GM21717 (cell line): ENCODE measurements around the gene ZCCHC14.
"Not testable (repeated sequence)": the region's sequence is repeated elsewhere in the genome, so short reads cannot be mapped to it uniquely, and the experiment has no call there.

Source experiments
- ATAC-seq: cut with Tn5 transposase; IDR thresholded peaks from one replicate; pipeline ENCODE4 v1.9.1; 2021; ENCODE audit warnings: mild to moderate bottlenecking, moderate library complexity; ENCODE audit not compliant: unreplicated experiment

The ZCCHC14 gene

DNA sequence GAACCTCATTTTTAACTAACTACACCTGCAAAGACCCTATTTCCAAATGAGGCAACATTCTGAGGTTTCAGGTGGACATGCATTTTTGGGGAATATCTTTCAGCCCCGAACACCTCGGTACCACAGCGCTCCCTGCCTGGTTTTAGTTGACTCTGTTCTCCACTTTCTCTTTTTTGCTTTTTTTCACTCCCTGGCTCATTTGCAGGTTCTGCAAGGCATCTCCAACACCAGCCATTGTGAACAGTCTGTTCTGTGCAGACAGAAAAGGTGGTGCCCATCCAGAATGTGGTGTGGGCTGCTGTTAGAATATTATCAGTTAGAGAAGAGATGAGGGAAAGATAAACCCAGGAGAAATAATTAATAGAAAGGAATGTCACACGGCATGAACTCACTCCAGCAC, 32.5 kb upstream of the ZCCHC14 start:
- no peak for ATAC-seq

DNA sequence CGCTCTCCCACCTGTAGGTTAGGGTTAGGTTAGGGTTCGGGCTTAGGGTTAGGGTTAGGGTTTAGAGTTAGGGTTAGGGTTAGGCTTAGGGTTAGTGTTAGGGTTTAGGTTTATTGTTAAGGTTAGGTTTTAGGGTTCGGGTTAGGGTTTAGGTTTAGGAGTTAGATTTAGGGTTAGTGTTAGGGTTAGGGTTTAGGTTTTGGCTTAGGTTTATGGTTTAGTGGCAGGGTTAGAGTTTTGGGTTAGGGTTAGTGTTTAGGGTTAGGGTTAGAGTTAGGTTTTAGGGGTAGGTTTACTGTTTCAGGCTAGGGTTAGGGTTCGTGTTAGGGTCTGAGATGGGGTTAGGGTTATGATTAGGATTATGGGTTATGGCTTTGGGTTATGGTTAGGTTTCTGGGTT, 31.6 kb upstream of the ZCCHC14 start:
- ATAC-seq, result no peak

GRCh38 chr16:87523605-87524004, 30.8 kb upstream of the ZCCHC14 start:
- not testable (repeated sequence) for ATAC-seq

GRCh38 chr16:87521764-87522163, 28.9 kb upstream of the ZCCHC14 start:
- ATAC-seq, result not testable (repeated sequence)

- not testable (repeated sequence) for ATAC-seq
Measured at GRCh38 chr16:87519170-87519569, 26.3 kb upstream of the ZCCHC14 start.

GRCh38 chr16:87518430-87519051, 25.7 kb upstream of the ZCCHC14 start:
- not testable (repeated sequence) for ATAC-seq

- ATAC-seq, result not testable (repeated sequence)
Measured at GRCh38 chr16:87517610-87518429, 25.0 kb upstream of the ZCCHC14 start.

DNA sequence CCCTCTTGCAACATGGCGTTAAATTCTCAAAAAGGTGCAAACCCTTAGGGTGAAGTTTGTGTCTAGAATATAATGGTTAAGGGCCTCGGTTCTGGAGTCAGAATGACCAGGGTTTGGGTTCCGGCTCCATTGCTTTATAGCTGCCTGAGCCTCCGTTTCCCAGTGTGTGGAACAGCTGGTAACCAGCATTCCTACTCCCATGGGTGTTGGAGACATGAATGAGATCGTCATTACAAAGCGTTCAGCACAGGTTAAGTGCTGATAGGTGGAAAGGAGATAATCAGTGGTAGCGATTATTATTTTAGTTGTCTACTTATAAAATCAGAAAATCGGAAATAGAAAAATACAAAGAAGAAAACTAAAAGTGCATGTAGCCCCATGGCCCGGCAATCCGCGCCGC, 23.5 kb upstream of the ZCCHC14 start:
- ATAC-seq, result no peak

DNA sequence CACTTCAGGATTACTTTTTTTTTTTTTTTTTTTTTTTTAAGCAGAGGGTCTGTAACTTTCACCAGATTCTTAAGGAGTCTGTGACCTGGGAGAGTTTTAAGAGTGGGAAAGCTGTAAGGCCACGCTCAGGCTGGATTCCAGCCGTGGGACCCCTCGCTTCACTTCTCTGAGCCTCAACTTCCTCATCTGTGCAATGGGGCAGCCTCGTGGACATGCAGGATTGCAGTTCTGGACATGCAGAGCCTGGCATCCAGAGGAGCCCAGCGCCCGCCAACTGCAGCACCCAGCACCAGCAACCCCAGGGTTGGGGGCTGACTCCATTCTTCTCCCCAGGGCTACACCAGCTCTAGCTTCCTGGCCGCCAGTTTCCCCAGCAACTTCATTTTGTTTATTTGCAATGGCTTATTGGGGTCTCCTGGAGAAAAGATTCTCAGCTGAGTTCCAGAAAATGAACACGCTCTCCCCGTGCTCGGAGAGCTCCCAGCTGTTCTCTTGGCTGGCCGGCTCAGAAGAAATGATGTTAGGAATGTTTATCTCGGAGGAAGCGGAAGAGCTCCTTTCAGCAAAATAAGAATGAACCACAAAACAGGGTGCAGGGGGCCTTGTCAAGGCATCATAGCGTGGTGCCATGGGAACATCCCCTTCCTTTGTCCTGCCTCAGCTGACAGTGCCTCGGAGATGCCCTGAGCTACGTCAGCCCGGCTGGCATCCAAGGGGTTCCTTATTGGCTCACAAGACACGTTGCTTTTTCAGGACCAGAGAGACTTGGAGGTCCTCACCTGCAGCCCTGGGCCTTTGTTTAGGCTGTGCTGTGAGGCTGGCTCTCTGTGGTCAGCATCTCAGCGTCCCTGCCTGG, 22.9 kb upstream of the ZCCHC14 start:
- no peak for ATAC-seq

DNA sequence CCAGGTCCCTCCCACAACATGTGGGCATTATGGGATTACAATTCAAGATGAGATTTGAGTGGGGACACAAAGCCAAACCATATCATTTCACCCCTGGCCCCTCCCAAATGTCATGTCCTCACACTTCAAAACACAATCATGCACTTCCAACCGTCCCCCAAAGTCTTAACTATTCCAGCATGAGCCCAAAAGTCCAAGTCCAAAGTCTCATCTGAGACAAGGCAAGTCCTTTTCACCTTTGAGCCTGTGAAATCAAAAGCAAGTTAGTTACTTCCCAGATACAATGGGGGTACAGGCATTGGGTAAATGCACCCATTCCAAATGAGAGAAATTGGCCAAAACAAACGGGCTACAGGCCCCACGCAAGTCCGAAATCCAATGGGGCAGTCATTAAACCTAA, 17.0 kb upstream of the ZCCHC14 start:
- not testable (repeated sequence) for ATAC-seq

- no peak for ATAC-seq
Measured at GRCh38 chr16:87507351-87508069, 14.7 kb upstream of the ZCCHC14 start.

- no peak for ATAC-seq
Measured at GRCh38 chr16:87506423-87507350, 13.9 kb upstream of the ZCCHC14 start.

GRCh38 chr16:87505834-87506233, 13.0 kb upstream of the ZCCHC14 start:
- ATAC-seq, result no peak

DNA sequence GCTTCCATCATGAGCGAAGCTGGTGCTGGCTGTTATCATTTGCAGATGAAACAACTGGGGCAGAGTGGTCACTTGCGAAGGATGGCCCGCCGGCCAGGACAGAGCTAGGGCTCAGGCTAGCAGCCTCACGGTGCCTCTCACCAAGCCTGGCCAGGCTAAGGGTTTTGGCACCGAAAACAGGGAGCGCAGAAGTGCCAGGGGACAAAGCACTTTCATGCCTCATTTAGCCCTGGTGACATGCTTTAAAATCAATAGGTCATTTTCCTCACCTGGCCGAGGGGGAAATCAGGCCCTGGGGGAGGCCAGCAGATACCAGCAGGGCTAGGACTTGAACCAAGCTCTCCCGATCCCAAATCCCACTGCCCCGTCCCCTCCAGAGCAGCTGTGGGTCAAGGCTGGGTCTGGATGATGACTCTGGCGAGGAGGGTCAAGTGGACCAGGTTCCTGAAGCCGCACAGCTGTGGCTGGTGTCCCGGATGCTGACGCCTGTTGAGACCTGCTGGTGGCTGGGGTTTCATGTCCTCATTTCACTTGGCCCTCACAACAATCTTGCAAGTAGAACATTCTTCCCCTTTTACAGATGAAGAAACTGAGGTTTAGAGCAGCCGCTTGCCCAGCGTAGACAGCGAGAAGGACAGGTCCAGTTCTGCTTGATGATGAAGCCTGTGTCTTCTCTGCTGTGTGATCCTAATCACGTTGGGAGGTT, 10.6 kb upstream of the ZCCHC14 start:
- not testable (repeated sequence) for ATAC-seq

DNA sequence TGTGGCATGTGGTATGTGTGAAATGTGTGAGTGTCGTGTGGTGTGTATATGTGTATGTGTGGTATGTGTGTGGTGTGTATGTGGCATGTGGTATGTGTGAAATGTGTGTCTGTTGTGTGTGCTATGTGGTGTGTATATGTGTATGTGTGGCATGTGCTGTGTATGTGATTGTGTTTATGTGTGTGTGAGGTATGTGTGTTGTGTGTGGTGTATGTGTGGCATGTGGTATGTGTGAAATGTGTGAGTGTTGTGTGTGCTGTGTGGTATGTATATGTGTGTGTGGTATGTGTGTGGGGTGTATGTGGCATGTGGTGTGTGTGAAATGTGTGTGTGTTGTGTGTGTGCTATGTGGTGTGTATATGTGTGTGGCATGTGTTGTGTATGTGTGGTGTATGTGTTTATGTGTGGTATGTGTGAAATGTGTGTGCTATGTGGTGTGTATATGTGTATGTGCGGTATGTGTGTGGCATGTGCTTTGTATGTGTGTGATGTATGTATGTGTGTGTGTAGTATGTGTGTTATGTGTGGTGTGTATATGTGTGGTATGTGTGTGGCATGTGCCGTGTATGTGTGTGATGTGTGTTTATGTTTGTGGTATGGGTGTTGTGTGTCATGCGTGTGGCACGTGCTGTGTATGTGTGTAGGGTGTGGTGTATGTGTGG, 9.6 kb upstream of the ZCCHC14 start:
- no peak for ATAC-seq

GRCh38 chr16:87501117-87501516, 8.3 kb upstream of the ZCCHC14 start:
- ATAC-seq, result no peak

DNA sequence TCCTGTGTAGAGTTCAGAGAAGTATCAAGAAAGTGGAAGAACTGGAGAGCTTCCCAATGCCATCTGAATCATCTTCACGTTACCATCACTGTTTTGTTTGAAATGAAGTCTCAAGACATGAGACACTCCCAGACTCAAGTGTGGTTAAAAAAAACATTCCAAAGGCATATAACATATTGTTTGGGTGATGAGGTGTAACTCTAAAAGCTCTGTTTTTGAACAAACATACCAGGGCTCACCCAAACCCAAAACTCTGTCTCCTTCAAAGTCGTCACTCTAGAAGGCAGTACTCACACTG, 6.3 kb upstream of the ZCCHC14 start:
- ATAC-seq, result no peak

DNA sequence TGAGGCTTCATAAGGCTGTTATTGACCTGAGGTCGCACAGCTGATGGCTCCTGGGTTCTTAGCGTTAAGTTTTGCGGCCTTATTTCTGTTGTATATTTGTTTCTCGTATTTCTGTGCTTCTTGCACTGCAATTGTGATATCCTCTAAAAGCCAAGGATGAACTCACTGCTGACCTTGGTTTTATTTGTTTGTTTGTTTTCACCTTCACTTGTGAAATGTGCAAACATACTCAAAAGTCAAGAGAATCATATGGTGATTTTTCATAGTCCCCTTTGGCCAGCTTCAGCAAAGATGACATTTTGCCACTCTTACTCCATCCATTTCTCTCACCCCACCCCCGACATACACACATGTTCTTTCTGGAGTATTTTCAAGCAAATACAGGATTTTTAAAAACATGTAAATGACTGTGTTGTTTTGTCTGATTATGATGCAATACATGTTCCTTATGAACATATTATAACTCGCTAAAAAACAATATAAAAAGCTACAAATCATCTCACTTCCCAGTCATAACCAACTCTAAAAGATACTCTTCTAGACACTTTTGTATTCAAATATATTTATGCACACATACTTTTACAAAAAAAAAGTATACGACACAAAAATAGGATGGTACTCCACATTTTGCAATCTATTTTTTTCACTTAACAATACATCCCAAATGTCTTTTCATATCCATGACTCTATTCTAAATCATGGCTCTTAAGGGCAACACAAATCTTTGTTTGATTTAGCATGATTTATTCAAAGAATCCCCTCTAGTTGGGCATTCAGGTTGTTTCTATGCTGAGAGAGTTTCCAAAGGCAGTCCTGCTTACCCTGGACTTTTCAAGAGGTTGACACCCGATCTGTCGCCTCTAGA, 5.7 kb upstream of the ZCCHC14 start:
- no peak for ATAC-seq
